Fibroblast of villous mesenchyme (primary cell): ENCODE results near the gene PRH2. TPM values are rescaled to one million over a fixed set of nuclear protein-coding genes. Genes with fewer than 3 reads are reported as not detected.

ENCODE experiments used
- DNase-seq: peaks from one replicate; pipeline ENCODE4 v3.0.0-alpha.2; 2010; ENCODE audit warnings: low read depth
- H3K4me3 ChIP-seq: 2 replicates; pipeline ENCODE4 v1.5.1; 2011; ENCODE audit warnings: low read depth, mild to moderate bottlenecking, low read length
- CTCF ChIP-seq: IDR thresholded peaks from 2 replicates; pipeline ENCODE4 v1.5.1; 2012; ENCODE audit warnings: low read depth, mild to moderate bottlenecking, low read length; ENCODE audit not compliant: insufficient read depth
- total RNA-seq: library from RNA; depleted of rRNA; stranded (reverse); fragments of >200 nt; gene quantifications from 2 replicates; pipeline ENCODE4 v1.2.3, GENCODE V29; 2012

PRH2 gene
- 0.32 and 0.43 TPM in 2 replicates for total RNA-seq

- DNase-seq = no peak
- TF ChIP-seq CTCF = no peak
- H3K4me3 ChIP-seq = no peak within 1 kb of the TSS
Measured at GRCh38 chr12:10928746-10929286, at the start of gene PRH2. Gene PRH2 (plus strand): TSS chr12:10929236. CDS start chr12:10929274, 38 bp downstream.

- H3K4me3 ChIP-seq = no peak within 1 kb of the TSS
- no peak for TF ChIP-seq CTCF
- DNase-seq = no peak
Measured at GRCh38 chr12:10884086-10884725, 44.8 kb upstream of the PRH2 start, which contains the start of gene PRH1. Gene PRH1 (minus strand): TSS chr12:10884255. CDS start chr12:10884217, 38 bp downstream.

GRCh38 chr12:10889226-10889625 is 39.8 kb upstream of the PRH2 start:
- TF ChIP-seq CTCF = no peak
- no peak overlapping the region for H3K4me3 ChIP-seq
- DNase-seq = no peak

- no peak overlapping the region for H3K4me3 ChIP-seq
- no peak for DNase-seq
- no peak for TF ChIP-seq CTCF
Measured at GRCh38 chr12:10891937-10892336, 37.1 kb upstream of the PRH2 start.

- no peak for DNase-seq
- no peak for TF ChIP-seq CTCF
- no peak overlapping the region for H3K4me3 ChIP-seq
Measured at GRCh38 chr12:10896854-10897253, 32.2 kb upstream of the PRH2 start.

- DNase-seq = no peak
- TF ChIP-seq CTCF = no peak
- no peak overlapping the region for H3K4me3 ChIP-seq
Measured at GRCh38 chr12:10900530-10900929, 28.5 kb upstream of the PRH2 start.
